Right lobe of liver (tissue), 6 donors: Measurements from ENCODE around the gene APC2. TPM values are rescaled to one million over a fixed set of nuclear protein-coding genes. Genes with fewer than 3 reads are reported as not detected.

Experiments used
- ATAC-seq, 4 donors: fragments of 200-7000 bp; cut with Tn5 transposase; one replicate each; pipeline ENCODE4 v1.9.1; 2020; ENCODE audit warnings: mild to moderate bottlenecking in 4 of 4, moderate library complexity in 4 of 4
- DNase-seq, 3 donors: peaks; one replicate each; pipeline ENCODE4 v3.0.0-alpha.2; 2020
- H3K27ac ChIP-seq, 3 donors: fragments of 200-600 bp; one replicate each; pipeline ENCODE4 v1.8.0; 2022
- H3K27me3 ChIP-seq, 2 donors: fragments of 200-600 bp; one replicate each; pipeline ENCODE4 v1.8.0; 2022
- H3K36me3 ChIP-seq, 4 donors: fragments of 200-600 bp; sonication (generic) in 1 of 4; one replicate each; pipeline versions ENCODE4 v1.5.1 to v1.8.0; 2017 to 2022; ENCODE audit warnings: control low read depth in 1 of 4
- H3K4me1 ChIP-seq, 4 donors: fragments of 200-600 bp; sonication (generic) in 1 of 4; one replicate each; pipeline versions ENCODE4 v1.5.1 to v1.8.0; 2017 to 2022; ENCODE audit warnings: control low read depth in 1 of 4
- H3K4me3 ChIP-seq, 3 donors: fragments of 200-600 bp; one replicate each; pipeline ENCODE4 v1.8.0; 2022
- H3K9me3 ChIP-seq, 4 donors: fragments of 200-600 bp; sonication (generic) in 1 of 4; one replicate each; pipeline versions ENCODE4 v1.5.1 to v1.8.0; 2017 to 2022; ENCODE audit warnings: control low read depth in 1 of 4
- CTCF ChIP-seq, 4 donors: fragments of 200-600 bp in 3 of 4; fragments of 450-650 bp in 1 of 4; IDR thresholded peaks; one replicate each; pipeline versions ENCODE4 v1.5.1 to v1.8.0; 2016 to 2022; ENCODE audit warnings: antibody characterized with exemption in 4 of 4, mild to moderate bottlenecking in 2 of 4
- POLR2A ChIP-seq: fragments of 450-650 bp; IDR thresholded peaks from one replicate; pipeline ENCODE4 v1.6.1; 2017; ENCODE audit warnings: antibody characterized with exemption, mild to moderate bottlenecking
- WGBS: methylation state at CpG from one replicate; pipeline ENCODE4 v1.1.6; 2018; ENCODE audit warnings: low coverage, low lambda C conversion rate; ENCODE audit not compliant: insufficient coverage; ENCODE audit errors: missing lambda C conversion rate; 5-methylcytosine and 5-hydroxymethylcytosine counted together
- intact Hi-C, 2 donors: fragments of 100-400 bp; cut with DNase I; formaldehyde crosslinking; loops; one replicate each; pipeline versions ENCODE4 v1.11.2 to v1.14.1; 2022
- total RNA-seq, 6 experiments: library from RNA; depleted of rRNA in 2 of 6; stranded (reverse); fragments of >200 nt in 2 of 6; fragmentation: NEBNext Ultra II Directional in 3 of 6; extraction: Animal tissue kit (Norgen Biotek cat#: 25700) in 3 of 6; gene quantifications; one replicate each; pipeline versions ENCODE4 v1.1.0 to v1.2.4, GENCODE V29; 2016 to 2023
- donor health status: DM: no; HTN: yes; CAD: no.
- donor health status: DM: no; HTN: no; CAD: no.
- donor health status: DM: no; HTN: no; CAD: no.
- donor health status: DM: no; HTN: yes; CAD: no.
- donor health status: DM: no; HTN: yes; CAD: no.

The APC2 gene
- total RNA-seq, 6 experiments from 2014 or later = 0.06 to 0.13 (median 0.06) TPM; not detected in 3

DNA sequence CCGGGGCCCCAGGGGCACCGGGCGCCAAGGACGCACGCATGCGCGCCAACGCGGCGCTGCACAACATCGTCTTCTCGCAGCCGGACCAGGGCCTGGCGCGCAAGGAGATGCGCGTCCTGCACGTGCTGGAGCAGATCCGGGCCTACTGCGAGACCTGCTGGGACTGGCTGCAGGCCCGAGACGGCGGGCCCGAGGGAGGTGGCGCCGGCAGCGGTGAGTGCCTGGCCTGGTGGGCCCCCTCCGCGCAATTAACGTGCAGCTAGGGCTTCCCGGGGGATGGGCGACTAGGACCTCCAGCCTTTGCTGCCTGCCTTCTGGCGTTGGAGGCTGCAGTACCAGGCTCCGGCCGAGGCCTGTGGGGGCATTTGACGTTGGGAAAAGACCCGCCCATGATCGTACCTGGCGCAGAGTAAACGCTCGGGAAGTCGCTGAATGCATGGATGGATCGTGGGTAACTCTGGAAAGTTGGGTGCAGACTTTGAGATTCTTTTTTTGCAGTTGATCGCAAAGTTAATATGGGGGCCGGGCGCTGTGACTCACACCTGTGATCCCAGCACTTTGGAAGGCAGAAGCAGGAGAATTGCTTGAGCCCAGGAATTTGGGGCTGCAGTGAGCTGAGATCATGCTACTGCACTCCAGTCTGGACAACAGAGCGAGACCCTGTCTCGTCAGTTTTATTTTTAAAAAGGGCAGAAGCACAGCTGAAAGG is 7.3 kb downstream of the APC2 start:
- no peaks in the 10 kb centered on the region for H3K9me3 ChIP-seq
- peak in 1 of 4 donors; percentile 6 for ATAC-seq
- no peak for TF ChIP-seq CTCF (IDR thresholded peaks at IDR 0.05)
- no peak for TF ChIP-seq POLR2A
- H3K4me3 ChIP-seq = no peak overlapping the region
- intact Hi-C loops = loop anchor here in 1 of 2 donors (10.0 kb wide), 1 partner anchor 58 kb away; the partner anchor contains the start of gene ADAMTSL5
- no peak for DNase-seq
- peaks cover 0 to 18% of the 10 kb centered on the region in 2 donors for H3K27me3 ChIP-seq
- WGBS = 18% methylated on average over 14 of the region's 48 CpGs
- H3K4me1 ChIP-seq = no peaks in the 10 kb centered on the region
- H3K27ac ChIP-seq = no peak overlapping the region
- H3K36me3 ChIP-seq = no peaks in the 10 kb centered on the region

DNA sequence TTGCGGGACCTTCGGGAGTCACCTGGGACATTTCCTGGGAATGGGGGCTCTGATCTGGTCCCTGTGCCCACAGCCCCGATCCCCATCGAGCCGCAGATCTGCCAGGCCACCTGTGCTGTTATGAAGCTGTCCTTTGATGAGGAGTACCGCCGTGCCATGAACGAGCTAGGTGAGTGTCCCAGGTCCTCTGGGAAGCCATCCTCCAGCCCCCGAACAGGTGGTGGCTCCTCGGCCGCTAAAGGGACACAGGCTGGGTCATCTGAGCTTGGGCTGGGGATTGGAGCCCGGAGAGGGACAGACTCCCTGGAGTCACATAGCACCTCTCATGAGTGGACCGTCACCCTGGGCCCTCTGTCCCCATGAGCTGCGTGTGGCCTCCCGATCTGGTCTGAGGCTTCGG is 8.0 kb downstream of the APC2 start:
- Histone ChIP-seq H3K9me3 (no peaks in the 10 kb centered on the region), H3K36me3 (no peaks in the 10 kb centered on the region), H3K27me3 (peaks cover 0 to 18% of the 10 kb centered on the region in 2 donors), H3K4me1 (no peaks in the 10 kb centered on the region), H3K27ac (no peak overlapping the region), H3K4me3 (no peak overlapping the region)
- DNase-seq = no peak
- intact Hi-C loops = loop anchor here in 1 of 2 donors (10.0 kb wide), 1 partner anchor 57 kb away; the partner anchor contains the start of gene ADAMTSL5
- no peak for TF ChIP-seq CTCF (IDR thresholded peaks at IDR 0.05)
- no peak for TF ChIP-seq POLR2A
- ATAC-seq = no peak
- WGBS = 89% methylated on average over 3 of the region's 16 CpGs

- Histone ChIP-seq H3K4me3 (no peak overlapping the region), H3K9me3 (no peaks in the 10 kb centered on the region), H3K27ac (no peak overlapping the region), H3K27me3 (peaks cover 0 to 12% of the 10 kb centered on the region in 2 donors), H3K36me3 (no peaks in the 10 kb centered on the region), H3K4me1 (no peaks in the 10 kb centered on the region)
- DNase-seq (no peak), ATAC-seq (no peak)
- 65% methylated on average over 6 of the region's 9 CpGs for WGBS
- TF ChIP-seq CTCF (IDR thresholded peaks at IDR 0.05) (no peak), POLR2A (no peak)
- intact Hi-C loops = loop anchor here in 1 of 2 donors (10.0 kb wide), 1 partner anchor 55 kb away; the partner anchor contains the start of gene ADAMTSL5
Measured at GRCh38 chr19:1459479-1459878, 9.6 kb downstream of the APC2 start.

DNA sequence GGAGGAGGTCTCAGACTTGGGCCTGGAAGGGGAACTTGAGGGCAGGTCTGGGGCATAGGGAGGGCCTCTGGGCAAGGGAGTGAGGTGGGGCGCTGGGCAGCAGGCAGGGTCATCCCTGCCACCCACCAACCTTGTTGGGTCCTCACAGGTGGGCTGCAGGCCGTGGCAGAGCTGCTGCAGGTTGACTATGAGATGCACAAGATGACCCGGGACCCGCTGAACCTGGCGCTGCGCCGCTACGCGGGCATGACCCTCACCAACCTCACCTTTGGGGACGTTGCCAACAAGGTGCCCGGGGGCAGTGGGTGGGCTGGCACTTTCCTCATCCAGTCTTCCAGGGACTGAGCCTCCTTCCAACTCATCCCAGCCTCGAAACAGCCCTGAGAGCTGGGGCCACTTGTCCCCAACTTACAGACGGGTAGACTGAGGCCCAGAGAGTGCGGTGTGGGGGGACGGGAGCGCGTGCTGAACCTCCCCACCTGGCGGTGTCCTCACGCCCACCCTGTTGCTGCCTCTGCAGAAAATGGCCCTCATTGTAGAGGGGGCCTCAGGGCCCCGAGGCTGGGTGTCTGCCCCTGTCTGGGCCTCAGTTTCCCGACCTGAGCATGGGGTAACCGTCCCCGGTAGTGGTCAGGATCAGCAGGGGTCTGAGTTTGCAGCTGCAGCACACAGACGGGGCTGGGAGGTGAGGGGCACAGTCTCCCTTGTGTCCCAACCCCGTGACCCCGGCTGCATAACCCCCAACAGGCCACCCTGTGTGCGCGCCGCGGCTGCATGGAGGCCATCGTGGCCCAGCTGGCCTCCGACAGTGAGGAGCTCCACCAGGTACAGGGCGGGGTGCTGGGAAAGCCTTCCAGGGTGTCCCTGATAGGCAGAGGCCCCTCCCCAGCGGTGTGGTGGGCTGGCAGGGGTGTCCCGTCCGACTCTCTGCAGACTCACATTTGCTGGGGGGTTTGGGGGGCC is 10.4 kb downstream of the APC2 start:
- DNase-seq (peak in 1 of 3 donors; percentile 48), ATAC-seq (no peak)
- WGBS = no CpG with 5 or more reads among the region's 36 CpGs
- Histone ChIP-seq H3K27me3 (peaks cover 0 to 12% of the 10 kb centered on the region in 2 donors), H3K27ac (no peak overlapping the region), H3K9me3 (no peaks in the 10 kb centered on the region), H3K36me3 (no peaks in the 10 kb centered on the region), H3K4me1 (no peaks in the 10 kb centered on the region), H3K4me3 (no peak overlapping the region)
- TF ChIP-seq POLR2A (no peak), CTCF (IDR thresholded peaks at IDR 0.05) (no peak)
- intact Hi-C loops = no loop called here
